T47D (cell line): ENCODE measurements around the gene ZNF500.

Source experiments
- DNase-seq, 2 experiments: peaks; one replicate each; pipeline versions ENCODE4 v3.0.0 to v3.0.0-alpha.2; 2011 to 2012; ENCODE audit warnings: low read depth in 1 of 2, low spot score in 1 of 2
- JUND ChIP-seq: IDR thresholded peaks from 2 replicates; pipeline ENCODE4 v1.6.1; 2012; ENCODE audit warnings: low read depth
- in situ Hi-C: cut with HindIII; loops from 2 replicates; pipeline ENCODE4 v1.10.0; 2016; ENCODE audit warnings: low sequenced_read_pairs, low pct_unique_long_range_greater_than_20kb

ZNF500 gene

DNA sequence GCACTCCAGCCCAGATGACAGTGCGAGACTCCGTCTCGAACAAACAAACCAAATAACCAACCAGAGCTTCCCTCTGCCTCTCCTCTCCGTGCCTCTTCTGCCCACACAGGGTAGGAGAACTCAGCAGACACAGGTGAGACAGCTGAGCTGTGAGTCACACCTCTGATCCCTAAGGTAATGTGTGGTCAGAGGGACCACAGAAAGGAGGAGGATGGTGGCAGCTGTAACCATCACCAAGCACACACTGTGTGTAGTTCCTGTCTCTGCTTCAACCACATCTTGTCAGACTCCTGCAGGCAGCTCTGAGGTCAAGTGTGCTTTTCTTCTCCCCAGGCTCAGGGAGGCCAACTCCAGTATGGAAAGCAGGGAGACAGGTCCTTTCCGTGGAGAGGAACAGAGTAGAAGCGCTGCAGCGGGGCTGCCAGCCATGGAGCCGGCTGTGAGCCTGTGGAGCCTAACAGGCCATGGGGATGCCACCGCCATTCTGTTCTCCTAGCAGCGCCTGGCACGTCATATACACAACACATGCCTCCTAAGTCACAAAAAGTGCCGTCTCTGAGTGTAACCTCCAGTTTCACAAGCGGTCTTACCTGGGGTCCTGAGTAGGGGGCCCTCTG, 66.5 kb downstream of the ZNF500 start:
- in situ Hi-C loops, result no loop called here
- TF ChIP-seq JUND, result no peak
- no peak for DNase-seq

DNA sequence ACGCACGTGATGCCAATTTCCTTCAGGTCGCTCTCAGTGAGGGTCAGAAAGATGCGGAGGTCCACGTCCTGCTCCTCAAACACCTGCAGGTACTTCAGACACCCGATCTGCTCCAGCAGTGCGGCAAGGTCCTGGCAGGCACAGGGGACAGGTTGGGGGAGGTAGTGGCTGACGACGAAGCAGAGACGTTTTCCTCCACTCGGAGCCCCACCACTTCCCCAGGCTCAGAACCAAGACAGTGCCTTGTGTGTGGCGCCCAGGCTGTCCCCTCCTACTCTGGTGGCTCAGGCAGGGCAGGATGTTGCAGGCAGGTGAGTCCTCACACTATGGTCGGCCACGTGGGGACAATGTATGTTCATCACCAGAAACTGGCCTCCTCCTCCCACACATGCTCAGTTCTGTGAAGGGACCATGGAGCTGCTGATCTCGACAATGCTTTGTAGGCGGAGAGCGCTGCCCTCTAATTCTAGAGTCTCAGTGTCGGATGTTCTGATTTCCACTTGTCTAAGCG, 67.9 kb downstream of the ZNF500 start:
- DNase-seq, result no peak
- no peak for TF ChIP-seq JUND
- in situ Hi-C loops, result no loop called here

DNA sequence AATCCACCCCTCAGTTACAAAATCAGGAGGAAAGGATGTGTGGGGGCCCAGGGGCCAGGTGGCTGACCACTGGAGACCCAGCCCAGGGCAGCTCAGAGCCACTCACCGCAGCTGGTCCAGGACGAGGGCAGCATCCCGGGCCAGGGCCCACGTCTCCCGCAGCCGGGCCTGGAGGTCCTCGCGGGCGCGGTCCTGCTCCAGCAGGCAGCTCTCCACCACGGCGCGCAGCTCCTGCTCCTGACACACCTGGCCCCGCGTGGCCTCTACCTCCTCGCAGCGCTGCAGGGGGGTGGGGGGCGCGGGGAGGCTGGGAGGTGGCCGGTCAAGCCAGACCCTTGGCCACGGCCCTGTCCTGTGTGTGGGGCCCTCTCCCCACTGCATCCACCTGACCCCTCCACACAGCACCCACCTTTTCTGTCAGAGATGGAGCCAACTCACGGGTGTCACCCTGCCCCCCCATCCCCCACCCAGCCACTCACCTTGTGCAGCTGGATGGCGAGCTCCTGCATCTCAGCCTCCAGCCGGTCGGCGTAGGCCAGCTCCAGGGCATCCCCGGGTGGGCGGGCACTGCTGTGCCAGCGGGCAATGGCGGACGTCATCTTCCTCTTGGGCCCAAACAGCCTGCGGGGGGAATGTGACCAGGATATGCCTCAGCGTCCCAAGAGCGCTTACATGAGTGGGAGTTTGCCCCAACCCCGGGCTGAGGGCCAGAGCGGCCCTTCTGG, 68.5 kb downstream of the ZNF500 start:
- in situ Hi-C loops, result no loop called here
- TF ChIP-seq JUND, result no peak
- DNase-seq, result no peak
